T-helper 9 cell (primary cell): ENCODE data around the gene CTNND2.

Experiments used
- DNase-seq: peaks from one replicate; pipeline ENCODE4 v3.0.0-alpha.2; 2020

Gene CTNND2

DNA sequence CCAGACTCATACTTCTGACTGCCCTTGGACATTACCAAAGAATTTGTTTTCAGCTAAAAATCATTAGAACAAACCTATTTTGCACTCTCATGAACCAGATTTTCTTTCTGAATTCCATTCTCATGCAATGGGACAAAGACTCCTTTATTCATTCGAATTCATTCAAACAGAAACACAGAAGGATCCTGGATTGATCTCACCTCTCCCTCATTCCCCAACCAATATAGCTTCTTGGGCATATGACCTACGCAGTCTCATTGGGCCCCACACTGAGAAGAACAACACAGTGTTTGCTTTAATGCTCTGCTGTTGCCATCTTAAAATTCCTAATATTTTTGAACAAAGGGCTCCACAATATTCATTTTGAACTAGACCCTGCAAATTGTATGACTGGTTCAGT, 392.4 kb downstream of the CTNND2 start:
- no peak for DNase-seq

DNA sequence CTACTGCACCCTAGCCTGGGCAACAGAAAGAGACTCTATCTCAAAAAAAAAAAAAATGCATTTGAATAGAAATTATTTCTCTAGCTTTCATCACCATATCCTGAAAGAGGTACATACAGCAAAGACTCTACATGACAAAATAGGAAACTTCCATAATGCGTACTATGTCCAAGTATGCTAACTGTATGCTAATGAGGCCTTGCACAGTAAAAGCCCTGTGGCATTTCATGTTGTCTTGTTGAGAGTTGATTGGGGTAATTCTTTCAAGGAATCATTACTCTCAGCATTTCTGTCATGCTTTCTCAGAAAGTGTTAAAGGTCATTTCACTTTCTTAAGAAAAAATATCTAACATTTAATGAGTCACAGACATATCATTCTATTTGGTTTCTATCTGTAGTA, 393.4 kb downstream of the CTNND2 start:
- no peak for DNase-seq

DNA sequence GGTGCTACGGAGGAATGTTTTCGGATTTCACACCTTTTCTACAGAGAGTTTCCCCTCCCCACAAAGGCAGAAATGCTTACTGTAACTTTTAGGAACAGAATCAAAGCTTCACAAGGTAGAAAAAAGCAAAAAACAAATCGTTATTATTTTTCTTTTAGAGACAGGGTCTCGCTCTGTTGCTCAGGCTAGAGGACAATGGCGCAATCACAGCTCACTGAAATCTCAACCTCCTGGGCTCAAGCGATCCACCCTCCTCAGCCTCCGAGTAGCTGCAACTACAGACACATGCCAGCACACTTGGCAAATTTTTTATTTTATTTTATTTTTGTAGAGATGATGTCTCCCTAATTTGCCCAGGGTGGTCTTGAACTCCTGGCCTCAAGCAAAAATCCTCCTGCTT, 394.5 kb downstream of the CTNND2 start:
- DNase-seq, result no peak

DNA sequence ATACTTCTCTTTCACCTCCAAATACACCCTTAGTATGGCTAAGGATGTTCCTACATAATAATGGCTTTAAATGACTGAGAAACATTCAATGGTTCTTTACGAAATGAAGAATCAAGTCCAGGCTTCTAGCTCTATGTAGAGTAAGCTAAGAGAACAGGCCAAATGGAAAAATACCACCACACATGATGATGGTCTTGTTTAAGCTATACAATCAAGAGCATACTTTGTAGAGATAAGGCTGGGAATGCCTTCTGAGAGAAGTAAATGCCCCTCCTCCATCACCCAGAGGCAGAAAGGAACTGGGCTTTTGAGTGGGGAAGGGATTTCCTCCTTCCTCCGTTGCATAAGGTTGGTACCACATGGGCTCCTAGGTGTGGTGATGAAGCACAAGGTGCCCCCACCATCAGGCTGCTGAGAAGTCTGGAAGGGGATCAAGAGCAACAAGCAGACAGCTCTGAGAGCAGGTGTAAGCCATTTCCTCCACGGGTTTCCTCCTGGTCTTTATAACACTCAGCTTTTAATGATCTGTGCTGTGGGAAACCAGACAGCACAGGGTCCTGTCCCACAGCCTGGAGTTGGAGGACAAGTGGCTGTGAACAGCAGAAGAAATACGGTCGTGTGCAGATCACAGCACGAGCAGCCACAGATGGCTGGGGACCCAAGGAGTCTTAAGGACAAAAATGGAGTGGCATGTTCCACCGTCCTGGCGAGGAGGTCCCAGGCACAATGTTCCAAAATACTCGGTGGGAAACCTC, 396.9 kb downstream of the CTNND2 start:
- no peak for DNase-seq

DNA sequence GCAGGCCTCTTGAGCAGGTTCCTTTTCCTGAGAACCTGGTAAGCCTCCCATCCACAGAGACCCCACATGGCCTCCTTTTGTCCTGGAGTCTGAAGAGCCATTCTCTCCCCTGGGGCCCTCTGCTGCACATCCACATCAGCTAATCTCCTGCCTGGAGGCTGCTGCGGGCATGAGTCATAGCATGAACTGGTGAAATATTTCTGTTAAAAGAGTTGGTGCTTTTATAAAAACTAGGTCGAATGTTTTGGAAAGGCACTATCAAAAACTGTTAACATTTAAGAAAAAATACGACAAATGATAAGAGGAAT, 399.4 kb downstream of the CTNND2 start:
- DNase-seq, result no peak

DNA sequence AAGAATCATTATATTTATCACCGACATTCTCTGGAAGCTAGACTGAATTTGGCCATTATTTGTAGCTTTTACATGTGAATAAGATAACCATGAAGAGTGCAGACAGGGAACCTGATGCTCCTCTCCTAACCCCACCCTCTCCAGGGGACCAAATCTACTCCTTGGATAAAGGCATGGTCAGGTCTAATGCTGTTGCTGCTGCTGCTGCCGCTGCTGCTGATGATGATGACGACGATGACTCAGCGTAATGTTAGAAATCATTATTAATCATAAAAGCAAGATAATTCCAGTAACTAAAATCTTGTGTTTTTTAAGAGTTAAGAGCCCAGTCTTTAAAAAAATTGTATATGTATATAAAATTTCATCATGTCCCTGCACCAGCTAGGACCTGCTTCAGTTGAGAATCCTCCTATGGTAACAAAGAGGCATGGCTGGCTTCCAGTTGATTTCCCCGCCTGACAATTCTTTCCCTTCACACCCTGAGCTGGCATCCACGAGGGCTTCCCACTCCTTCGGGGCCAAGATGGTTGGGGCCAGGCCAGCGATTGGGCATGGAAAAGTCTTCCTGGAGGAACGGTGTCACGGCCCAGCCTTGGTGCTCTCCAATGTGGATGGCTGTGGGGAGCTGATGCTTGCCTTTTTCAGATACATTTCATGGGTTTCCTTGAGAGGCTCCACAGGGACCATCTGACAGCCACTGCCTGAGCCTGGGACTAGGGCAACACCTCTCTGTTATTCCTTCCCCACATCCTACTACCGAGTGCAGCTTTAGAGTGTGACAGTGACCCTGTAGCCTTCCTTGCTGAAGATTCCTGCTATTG, 400.0 kb downstream of the CTNND2 start:
- no peak for DNase-seq

DNA sequence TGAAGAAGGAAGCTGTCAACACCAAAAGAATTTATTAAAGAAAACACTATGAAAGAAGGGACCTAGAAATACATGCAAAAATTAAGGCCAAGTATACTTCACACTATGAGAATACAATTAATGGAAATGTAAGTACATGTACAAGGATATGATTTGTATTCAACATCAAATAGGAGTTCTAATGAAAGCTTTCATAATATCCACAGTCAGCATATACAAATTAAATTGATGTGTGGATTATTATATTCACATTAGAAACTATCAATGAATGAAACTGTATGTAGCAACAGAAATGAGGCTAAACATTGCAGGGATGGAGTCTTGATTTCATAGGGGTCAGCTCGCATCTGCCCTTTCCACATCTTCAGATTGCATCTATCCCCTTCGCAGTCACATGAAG, 401.5 kb downstream of the CTNND2 start:
- no peak for DNase-seq

DNA sequence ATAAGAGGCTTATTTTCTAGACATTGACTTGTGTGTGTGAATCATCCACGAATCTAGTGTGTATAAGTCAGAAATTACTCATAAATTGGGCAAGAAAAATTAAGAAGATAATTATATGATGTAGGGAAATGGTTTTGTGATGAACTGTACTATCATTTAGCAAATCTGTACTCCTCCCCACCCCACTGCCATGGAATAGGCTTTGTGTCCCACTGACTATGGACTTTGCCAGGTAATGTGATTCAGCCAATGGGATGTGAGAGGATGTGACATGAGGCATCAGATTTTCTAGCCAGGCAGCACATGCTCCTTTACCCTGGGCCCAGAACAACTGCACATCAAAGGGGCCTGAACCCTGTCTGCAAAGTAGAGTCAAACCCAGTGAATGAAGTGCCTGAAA, 406.6 kb downstream of the CTNND2 start:
- DNase-seq, result no peak

DNA sequence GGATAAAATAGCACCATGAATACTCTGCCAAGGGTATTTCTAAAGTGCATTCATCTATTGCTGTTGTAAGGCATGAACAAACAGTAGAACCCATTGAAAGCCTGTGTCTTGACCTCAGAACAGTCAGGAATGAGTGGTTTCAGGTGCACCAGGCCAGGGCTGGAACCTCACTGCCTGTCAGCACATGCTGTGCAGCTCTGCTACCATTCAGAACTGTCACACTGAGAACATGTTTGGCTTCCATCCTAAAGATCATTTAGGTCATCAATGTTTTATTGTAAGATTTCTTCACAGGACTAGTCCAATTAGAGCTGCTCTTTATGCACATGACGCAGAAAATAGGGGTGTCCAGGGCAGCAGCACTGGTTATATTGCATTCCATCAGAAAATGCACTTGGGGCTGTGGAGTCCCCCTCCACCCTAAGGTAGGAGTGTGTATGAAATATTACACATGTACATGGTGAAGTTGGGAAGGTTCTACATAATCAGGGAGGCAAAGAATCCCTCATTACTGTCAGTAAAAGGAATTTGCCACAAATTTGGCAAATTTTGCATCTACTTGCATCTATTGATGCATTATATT, 408.0 kb downstream of the CTNND2 start:
- DNase-seq, result no peak

DNA sequence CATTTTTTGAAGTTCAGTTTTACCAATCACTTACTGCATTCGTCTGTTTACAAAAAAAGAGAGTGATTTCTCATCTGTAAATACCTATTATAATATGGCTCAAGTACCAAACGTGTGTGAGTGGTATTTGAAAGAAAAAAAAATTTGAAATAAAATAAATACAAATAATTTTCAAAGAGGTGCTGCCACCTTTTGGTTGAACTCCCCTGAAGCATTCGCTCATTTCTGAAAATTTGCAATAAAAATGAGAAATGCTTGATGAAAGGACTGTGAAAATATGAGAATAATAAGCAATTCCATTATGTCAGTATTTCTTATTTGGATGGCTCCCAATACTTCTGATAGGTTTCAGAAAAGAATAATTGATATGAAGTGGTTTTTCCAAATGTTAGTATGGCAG, 409.9 kb downstream of the CTNND2 start:
- no peak for DNase-seq

DNA sequence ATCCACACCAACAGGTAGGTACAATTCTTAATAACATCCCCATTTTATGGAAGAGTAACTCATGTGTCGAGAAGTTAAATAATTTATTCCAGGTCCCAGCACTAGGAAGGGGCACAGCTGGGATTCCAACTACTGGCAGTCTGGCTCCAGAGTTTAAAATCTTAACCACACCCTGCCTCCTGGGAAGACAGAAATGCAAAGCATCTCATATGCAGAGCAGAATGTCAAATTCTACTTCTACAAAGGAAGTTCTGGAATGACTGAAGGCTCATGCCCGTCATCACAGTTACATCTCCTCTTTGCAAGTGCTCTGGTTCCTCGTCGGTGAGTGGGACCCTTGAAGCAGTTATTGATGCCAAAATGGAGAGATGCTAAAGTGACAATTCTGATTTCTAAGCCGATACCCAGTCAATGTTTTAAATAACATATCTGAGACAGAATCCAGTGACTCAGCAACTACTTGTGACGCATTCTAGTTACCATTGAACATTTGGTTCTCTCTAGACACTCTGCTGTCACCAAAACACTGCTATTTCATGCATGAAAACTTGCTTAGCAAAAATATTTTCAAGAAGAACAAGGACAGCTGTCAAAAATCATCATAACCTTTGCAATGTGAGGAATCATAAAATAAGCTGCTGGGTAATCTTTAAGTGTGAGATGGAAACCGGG, 412.7 kb downstream of the CTNND2 start:
- DNase-seq, result no peak

DNA sequence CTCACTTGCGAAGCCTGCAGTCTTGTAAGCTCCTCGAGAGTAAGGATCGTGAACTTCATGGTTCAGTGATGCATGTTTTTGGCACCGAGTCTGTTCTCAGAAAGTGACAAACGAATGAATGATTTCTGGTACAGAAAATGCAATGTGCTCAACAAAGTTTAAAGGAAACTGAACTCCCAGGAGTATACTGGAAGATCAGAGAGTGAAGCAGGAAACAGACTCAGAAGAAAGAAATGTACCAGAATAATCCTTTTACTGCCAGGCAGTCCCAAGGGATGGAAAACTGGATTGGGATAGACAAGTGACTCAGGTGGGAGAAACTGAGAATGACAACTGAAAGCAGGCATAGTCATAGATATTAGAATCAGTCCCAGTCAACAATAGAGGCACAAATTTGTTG, 420.6 kb downstream of the CTNND2 start:
- DNase-seq, result no peak

DNA sequence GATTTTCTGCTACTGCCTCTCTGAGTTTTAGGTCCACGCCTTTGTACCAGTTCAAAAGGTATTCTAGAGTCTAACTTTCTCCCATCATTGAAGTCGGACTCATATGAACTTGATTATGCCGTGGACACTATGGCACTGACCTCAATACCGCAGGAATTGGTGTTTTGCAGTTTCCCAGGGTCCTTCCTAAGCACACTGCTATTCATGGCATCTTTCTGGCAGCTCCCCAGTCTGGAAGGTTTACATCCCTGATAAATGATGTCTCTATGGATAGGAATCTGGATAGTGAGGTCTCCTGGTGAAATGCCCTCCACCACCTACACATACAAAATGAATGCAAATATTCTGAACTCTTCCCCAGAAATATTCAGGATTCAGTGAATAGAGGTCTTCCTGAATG, 422.2 kb downstream of the CTNND2 start:
- no peak for DNase-seq

DNA sequence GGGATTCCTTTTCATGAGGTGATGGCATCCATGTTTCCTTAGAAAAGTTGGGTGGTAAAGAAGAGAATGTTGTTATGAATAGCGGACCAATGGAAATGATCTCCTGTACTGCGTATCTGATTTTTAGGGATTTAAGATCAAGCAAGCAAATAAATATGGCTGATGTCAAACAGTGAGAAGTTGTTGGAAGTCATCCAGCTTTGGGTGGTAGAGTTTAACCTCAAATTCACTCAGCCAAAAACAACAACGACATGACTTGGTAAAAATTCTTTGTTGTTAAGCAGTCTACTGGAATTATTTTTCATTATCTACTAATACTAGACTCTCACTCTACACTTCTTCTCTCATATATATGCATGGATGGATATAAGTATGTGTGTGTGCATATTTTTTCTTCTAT, 426.5 kb downstream of the CTNND2 start:
- DNase-seq, result no peak

DNA sequence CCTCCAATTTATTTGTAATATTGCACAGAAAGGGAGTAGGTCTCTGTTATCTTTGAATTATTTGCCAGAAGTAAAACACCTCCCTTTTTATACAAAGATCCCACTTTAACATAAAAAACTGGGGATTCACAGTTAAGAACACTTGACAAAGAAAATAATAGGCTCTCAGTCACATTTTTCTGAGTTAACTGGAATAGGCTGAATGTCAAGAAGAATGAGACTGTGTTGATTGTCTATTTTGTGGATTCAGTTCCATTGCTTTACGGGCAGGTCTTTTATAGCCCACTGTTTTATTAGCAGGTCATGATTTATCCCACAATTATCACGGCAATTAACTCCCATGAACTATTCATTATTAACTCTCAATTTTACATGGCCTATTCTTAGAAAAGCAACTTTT, 427.4 kb downstream of the CTNND2 start:
- no peak for DNase-seq

DNA sequence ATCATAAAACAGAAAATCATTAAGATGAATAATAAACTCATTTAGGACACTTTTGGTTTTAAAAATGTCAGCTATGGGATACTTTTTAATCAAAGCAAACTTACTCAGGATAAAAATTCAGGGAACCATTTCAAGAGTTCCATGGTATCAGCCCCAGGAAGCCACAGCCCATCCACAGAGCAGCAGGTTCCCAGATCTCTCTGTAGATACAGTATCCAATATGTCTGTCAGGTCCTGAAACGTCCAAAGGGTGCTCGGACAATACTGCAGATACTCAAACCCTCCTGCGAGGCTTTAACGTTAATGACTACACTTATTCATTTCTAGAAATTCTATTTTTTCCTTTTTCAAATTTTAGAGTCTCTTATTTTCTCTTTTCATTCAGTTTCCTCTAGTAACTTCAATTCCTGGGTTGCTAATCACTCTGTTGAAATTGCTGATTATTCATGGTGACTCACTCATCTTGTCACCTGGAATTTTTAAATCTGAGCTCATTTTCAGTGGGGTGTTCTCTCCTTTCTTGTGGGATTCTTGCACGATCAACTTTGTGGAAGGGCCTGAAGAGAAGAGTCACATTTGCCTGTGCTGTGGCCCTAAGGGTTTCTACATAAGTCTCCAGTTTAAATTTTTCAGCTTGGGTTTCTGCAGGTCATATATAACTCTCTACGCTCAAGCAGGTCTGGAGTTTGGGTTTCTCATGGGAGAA, 435.8 kb downstream of the CTNND2 start:
- no peak for DNase-seq

DNA sequence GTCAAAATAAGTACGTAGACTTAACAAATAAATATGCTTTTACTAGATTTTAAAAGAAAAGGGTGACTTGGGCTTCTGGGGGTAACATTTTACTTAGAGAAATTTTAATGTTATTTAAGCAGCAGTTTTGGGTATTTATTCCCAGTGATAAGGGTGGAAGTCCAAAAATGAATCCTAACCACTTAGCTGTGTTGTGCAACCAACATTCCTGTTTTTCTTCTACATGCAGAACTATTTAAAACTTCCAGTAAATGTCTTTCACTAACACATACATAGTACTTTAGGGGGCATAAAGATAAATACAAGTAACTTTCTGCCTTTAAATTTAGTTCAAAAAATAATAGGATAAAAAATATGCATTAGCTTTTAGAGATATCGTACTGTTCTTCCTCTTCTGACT, 436.7 kb downstream of the CTNND2 start:
- no peak for DNase-seq

DNA sequence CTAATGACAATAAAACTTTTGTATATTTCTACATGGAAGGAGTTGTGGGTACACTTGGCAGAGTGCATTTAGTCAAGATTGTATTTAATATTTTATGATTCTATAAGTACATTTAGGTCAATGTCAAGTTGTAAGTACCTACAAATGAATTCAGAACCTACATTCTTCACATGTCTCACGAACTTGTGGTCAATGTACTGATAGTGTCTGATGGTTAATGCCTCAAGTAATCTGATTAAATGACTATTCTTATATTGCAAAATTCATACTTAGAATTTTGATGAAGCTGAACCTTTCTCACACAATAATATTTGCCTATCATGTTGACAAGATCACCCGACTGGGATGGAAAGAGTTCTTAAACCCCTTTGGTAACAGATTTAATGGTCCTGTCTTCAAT, 444.5 kb downstream of the CTNND2 start:
- DNase-seq, result no peak

DNA sequence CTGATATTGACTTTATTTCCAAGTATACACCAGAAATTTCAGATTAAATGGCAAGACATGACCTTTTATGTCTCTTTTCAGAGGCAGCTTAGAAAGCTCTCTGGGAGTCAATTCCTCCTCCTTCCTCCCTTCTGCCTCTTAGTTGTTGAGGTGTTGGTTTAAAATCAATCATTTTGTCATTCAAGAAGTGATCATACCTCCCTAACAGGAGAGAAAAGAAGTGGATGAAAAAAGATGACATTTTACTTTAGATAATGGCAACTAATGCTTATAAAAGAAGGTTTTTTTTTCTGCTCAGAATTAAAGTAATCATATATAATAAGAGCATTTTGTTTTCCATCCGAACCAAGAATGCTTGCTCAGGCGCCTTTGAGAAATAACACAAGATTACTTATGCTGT, 448.7 kb downstream of the CTNND2 start:
- DNase-seq, result no peak

DNA sequence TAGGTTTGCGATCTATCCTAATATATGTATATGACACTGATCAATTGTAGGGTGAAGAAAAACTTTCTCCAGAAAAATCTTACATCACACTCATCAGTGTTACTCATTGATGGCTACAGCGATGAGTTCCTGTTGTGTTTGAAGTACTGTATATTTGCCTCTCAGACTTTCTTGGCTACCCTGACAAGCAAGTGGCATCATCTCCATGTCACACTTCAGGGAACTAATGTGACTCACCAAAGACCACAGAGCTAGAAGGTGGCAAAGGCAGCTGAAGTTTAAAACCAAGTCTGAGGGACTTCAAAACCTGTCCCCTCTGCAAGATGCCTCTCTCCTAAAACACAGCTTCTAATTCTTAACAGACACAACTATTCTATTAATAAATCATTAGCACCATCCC, 451.4 kb downstream of the CTNND2 start:
- DNase-seq, result no peak

DNA sequence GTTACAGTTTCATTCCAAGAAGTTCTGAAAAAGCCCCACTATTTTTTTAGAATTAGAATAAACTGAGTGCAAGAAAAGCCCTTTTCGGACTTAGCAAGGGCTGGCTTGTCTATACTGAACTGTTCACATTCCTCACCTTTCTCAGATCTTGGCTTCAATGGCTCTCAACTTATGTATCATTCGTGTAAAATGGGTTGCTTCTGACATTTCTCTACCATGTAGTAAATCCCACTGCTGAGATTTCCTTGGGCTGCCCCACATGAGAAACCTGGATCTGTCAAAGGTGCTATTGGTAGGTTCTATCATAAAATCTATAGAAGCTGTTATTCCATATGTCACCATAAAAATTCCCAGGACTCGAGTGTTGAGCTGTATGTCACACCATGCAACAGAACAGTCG, 454.3 kb downstream of the CTNND2 start:
- DNase-seq, result no peak

DNA sequence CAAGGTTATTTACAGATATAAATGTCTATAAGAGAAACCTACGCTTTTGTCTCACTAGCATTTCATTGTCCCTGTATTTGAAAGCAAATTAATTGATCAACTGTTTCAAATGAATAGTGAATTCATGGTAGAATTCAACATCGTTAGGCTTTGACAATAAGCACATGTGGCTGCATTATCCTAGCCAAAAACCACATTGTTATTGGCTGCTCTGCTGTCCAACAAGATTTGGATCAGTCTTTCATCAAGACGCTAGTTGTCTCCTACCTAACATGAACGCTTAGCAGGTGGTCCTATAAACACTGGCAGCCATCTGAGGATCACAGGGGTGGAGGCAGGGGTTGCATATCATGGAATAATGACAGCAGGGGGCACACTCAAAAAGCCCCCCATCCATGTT, 455.0 kb downstream of the CTNND2 start:
- no peak for DNase-seq

DNA sequence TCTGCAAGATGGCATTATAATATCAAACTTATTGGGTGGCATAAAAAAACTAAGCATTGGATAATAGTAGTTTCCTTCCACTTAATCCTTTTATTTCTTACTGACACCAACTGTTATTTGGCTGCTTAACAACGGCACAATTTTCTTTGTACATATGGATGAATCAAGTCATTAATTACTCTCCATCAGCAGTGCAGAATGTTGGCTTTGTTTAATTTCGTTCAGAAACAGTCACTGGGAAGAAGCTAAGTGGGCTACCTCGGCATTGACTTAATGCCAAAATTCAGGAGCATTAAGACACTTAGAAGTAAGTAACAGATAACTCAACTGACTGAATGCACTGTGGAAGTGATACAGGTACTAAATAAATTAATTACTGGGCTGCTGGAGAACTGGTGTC, 460.4 kb downstream of the CTNND2 start:
- no peak for DNase-seq
